Tibial artery (tissue), 4 donors: ENCODE measurements around the gene FER.
"Not testable (repeated sequence)": the region's sequence is repeated elsewhere in the genome, so short reads cannot be mapped to it uniquely, and the experiment has no call there.

Experiments used
- DNase-seq, 2 donors: peaks; one replicate each; pipeline ENCODE4 v3.0.0-alpha.2; 2019
- H3K27ac ChIP-seq, 2 donors: fragments of 200-600 bp; sonication (generic) in 1 of 2; 1 replicate in 1 of 2; 2 replicates in 1 of 2; pipeline ENCODE4 v1.5.1; 2018 to 2019; ENCODE audit warnings: mild to moderate bottlenecking in 1 of 2
- H3K27me3 ChIP-seq, 2 donors: fragments of 200-600 bp; sonication (generic) in 1 of 2; one replicate each; pipeline versions ENCODE4 v1.5.1 to v1.6.0; 2016 to 2019
- H3K36me3 ChIP-seq, 3 donors: fragments of 200-600 bp; sonication (generic) in 2 of 3; one replicate each; pipeline ENCODE4 v1.5.1; 2016 to 2019; ENCODE audit warnings: mild to moderate bottlenecking in 2 of 3
- H3K4me1 ChIP-seq, 4 donors: fragments of 200-600 bp; sonication (generic) in 2 of 4; 1 replicate in 3 of 4; 2 replicates in 1 of 4; pipeline ENCODE4 v1.5.1; 2016 to 2019
- H3K4me3 ChIP-seq, 2 donors: fragments of 200-600 bp; sonication (generic) in 1 of 2; 1 replicate in 1 of 2; 2 replicates in 1 of 2; pipeline ENCODE4 v1.5.1; 2018 to 2019; ENCODE audit warnings: mild to moderate bottlenecking in 2 of 2
- H3K9me3 ChIP-seq, 3 donors: fragments of 200-600 bp; sonication (generic) in 1 of 3; one replicate each; pipeline ENCODE4 v1.5.1; 2016 to 2019
- CTCF ChIP-seq, 2 experiments: fragments of 200-600 bp in 1 of 2; fragments of 450-650 bp in 1 of 2; IDR thresholded peaks; one replicate each; pipeline ENCODE4 v1.5.1; 2017 to 2019; ENCODE audit warnings: antibody characterized with exemption in 2 of 2, mild to moderate bottlenecking in 1 of 2, moderate library complexity in 1 of 2
- intact Hi-C: fragments of 100-400 bp; cut with DNase I; formaldehyde crosslinking; loops from one replicate; pipeline ENCODE4 v1.15.0; 2023; ENCODE audit warnings: low total_unique reads

Gene FER

DNA sequence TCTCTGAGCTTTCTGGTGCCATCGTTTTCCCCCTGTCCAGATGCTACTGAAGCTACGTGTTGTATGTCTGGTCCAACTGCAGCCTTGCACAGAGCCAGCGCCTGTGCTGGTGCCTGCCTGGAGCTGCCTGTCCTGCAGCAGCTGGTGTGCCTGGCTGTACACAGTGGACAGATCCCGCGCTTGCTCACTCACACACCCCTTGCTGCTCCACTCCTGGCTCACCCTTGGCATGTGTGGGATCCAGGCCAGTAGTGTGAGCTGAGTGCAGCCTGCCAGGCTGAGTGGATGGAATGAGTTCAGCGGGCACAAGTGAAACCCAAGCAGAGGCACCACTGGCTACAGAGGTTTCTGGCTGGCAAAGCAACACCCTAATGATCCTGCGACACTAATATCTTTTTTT lies 40.4 kb downstream of the FER start:
- Histone ChIP-seq H3K27me3 (no peaks in the 10 kb centered on the region), H3K36me3 (peaks cover 0 to 24% (median 12%) of the 10 kb centered on the region in 3 donors), H3K9me3 (no peaks in the 10 kb centered on the region), H3K4me1 (peaks cover 0 to 17% (median 5%) of the 10 kb centered on the region in 4 donors), H3K4me3 (no peak overlapping the region), H3K27ac (peak overlapping the region in 1 of 2 donors; percentile 48)
- intact Hi-C loops: no loop called here
- TF ChIP-seq CTCF (IDR thresholded peaks at IDR 0.05): no peak
- peak; percentile 53 to 87 for DNase-seq

DNA sequence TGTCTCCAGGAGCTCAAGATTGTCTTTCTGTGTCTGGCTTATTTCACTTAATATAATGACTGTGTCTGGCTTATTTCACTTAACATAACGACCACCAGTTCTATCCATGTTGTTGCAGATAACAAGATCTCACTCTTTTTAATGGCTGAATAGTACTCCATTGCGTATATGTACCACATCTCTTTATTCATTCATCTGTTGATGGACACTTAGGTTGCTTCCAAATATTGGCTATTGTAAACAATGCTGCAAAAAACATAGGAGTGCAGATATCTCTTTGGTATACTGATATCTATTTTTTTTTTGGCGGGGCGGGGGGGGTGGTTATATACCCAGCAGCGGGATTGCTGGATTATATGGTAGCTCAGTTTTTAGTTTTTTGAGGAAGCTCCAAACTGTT lies 45.5 kb downstream of the FER start:
- intact Hi-C loops: no loop called here
- H3K4me1 ChIP-seq: peaks cover 0 to 9% (median 0%) of the 10 kb centered on the region in 4 donors
- H3K9me3 ChIP-seq: no peaks in the 10 kb centered on the region
- no peak for DNase-seq
- TF ChIP-seq CTCF (IDR thresholded peaks at IDR 0.05): no peak
- H3K27ac ChIP-seq: no peak overlapping the region
- no peaks in the 10 kb centered on the region for H3K36me3 ChIP-seq
- no peak overlapping the region for H3K4me3 ChIP-seq
- no peaks in the 10 kb centered on the region for H3K27me3 ChIP-seq

DNA sequence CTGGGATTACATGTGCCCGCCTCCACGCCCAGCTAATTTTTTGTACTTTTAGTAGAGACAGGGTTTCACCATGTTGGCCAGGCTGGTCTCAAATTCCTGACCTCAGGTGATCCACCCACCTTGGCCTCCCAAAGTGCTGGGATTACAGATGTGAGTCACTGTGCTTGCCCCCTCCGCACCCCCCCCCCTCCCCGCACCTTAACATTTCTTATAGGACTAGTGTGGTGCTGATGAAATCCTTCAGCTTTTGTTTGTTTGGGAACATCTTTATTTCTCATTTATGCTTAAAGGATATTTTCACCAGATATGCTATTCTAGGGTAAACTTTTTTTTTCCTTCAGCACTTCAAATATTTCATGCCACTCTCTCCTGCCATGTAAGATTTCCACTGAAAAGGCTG lies 46.7 kb downstream of the FER start:
- DNase-seq, H3K36me3 ChIP-seq, H3K4me1 ChIP-seq, intact Hi-C loops, H3K27me3 ChIP-seq, H3K27ac ChIP-seq, H3K4me3 ChIP-seq, H3K9me3 ChIP-seq: not testable (repeated sequence)

GRCh38 chr5:108797396-108797795 lies 49.7 kb downstream of the FER start:
- H3K36me3 ChIP-seq: peaks cover 0 to 6% (median 5%) of the 10 kb centered on the region in 3 donors
- TF ChIP-seq CTCF (IDR thresholded peaks at IDR 0.05): no peak
- H3K4me1 ChIP-seq: no peaks in the 10 kb centered on the region
- no peak overlapping the region for H3K27ac ChIP-seq
- H3K9me3 ChIP-seq: no peaks in the 10 kb centered on the region
- DNase-seq: no peak
- intact Hi-C loops: no loop called here
- no peaks in the 10 kb centered on the region for H3K27me3 ChIP-seq
- no peak overlapping the region for H3K4me3 ChIP-seq

DNA sequence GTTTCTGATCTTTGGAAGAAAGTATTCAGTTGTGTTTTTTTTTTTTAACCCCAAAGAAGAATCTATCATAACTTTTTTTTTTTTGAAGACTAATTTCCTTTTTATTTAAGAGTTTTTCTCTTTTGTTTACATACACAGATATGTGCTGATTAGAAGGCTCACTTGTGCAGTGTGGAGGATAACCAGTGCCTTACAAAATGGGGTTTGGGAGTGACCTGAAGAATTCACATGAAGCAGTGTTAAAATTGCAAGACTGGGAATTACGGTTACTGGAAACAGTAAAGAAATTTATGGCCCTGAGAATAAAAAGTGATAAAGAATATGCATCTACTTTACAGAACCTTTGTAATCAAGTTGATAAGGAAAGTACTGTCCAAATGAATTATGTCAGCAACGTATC lies 50.3 kb downstream of the FER start:
- no peak overlapping the region for H3K4me3 ChIP-seq
- no peaks in the 10 kb centered on the region for H3K4me1 ChIP-seq
- TF ChIP-seq CTCF (IDR thresholded peaks at IDR 0.05): no peak
- no peak overlapping the region for H3K27ac ChIP-seq
- intact Hi-C loops: no loop called here
- H3K36me3 ChIP-seq: peaks cover 0 to 10% (median 6%) of the 10 kb centered on the region in 3 donors
- no peak for DNase-seq
- H3K27me3 ChIP-seq: no peaks in the 10 kb centered on the region
- peaks cover 0 to 2% (median 0%) of the 10 kb centered on the region in 3 donors for H3K9me3 ChIP-seq

DNA sequence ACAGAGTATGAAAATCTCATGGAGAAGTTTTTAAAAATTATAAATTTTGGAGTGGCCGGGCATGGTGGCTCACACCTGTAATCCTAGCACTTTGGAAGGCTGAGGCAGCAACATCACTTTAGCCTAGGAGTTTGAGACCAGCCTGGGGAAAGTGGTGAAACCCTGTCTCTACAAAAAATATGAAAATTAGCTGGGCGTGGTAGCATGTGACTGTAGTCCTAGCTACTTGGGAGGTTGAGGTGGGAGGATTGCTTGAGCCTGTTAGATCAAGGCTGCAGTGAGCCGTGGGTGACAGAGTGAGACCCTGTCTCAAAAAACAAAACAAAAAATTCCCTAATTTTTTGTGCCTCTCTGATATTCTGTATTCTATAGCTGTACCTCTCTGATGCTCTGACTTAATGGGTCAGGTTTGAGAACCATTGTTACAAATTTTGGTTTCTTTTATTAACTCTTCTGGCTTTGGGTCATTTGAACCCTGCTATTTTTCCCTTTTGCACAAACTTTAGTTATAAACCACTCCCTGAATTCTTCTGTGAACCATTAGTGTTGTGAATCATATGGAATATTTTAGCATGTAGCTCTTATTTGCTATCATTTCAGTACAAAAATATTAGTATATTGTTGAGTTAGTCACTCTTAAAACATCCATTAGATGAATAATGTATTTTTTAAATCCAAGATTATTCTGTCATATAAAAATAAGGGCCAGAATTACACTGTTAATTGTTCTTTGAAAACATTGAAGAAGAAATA lies 51.0 kb downstream of the FER start:
- H3K9me3 ChIP-seq: peaks cover 0 to 9% (median 0%) of the 10 kb centered on the region in 3 donors
- no peak for TF ChIP-seq CTCF (IDR thresholded peaks at IDR 0.05)
- DNase-seq: no peak
- H3K4me3 ChIP-seq: no peak overlapping the region
- no peaks in the 10 kb centered on the region for H3K27me3 ChIP-seq
- intact Hi-C loops: no loop called here
- no peak overlapping the region for H3K27ac ChIP-seq
- no peaks in the 10 kb centered on the region for H3K4me1 ChIP-seq
- peaks cover 0 to 10% (median 6%) of the 10 kb centered on the region in 3 donors for H3K36me3 ChIP-seq
